Measurements from ENCODE around the gene CHI3L2. TPM values are rescaled to one million over a fixed set of nuclear protein-coding genes. Genes with fewer than 3 reads are reported as not detected.
A peak's percentile ranks its signal among the peaks of the same experiment; 100 is the strongest.

CHI3L2 gene
- total RNA-seq, 1 experiment from 2014 or later, result not detected

GRCh38 chr1:111208921-111209320 lies 18.6 kb upstream of the CHI3L2 start:
- no peaks in the 10 kb centered on the region for H3K9me2 ChIP-seq (ENCODE audit: insufficient read depth)
- H3K4me2 ChIP-seq, result peak overlapping the region; percentile 22
- POLR2A ChIA-PET (ENCODE audit: unreplicated experiment), result no interaction called here
- H3K27ac ChIP-seq, result no peak overlapping the region
- no peaks in the 10 kb centered on the region for H3K27me3 ChIP-seq (ENCODE audit: insufficient read depth, low read depth)
- H3F3A ChIP-seq (ENCODE audit: insufficient read depth, low read depth), result peaks cover 15% of the 10 kb centered on the region; the same call in 1 of the 2 replicates
- DNase-seq, result peak in 1 of 2 experiments; percentile 65
- H3K4me1 ChIP-seq (replicated peaks; ENCODE audit: insufficient read depth), result peaks cover 23% of the 10 kb centered on the region
- intact Hi-C loops (cut with micrococcal nuclease; ENCODE audit: unreplicated experiment), result no loop called here
- no peaks in the 10 kb centered on the region for H4K20me1 ChIP-seq (ENCODE audit: insufficient read depth)
- BruUV-seq (replicated peaks), result no TSS peak
- no peak overlapping the region for H3K4me3 ChIP-seq
- CTCF ChIA-PET, result no interaction called here
- no peak for TF ChIP-seq EZH2 (IDR thresholded peaks at IDR 0.05; ENCODE audit: low read depth)
- no peak for TF ChIP-seq CTCF (conservative IDR thresholded peaks at IDR 0.05)
- H2AFZ ChIP-seq, result no peak overlapping the region
- H3K79me2 ChIP-seq (ENCODE audit: low read depth), result no peaks in the 10 kb centered on the region
- no peaks in the 10 kb centered on the region; the same call in 1 of the 2 replicates for H3K9me3 ChIP-seq (ENCODE audit: insufficient read depth, low read depth)
- no peaks in the 10 kb centered on the region for H3K36me3 ChIP-seq (ENCODE audit: low read depth)

- H3K4me1 ChIP-seq (replicated peaks; ENCODE audit: insufficient read depth), result peaks cover 20% of the 10 kb centered on the region
- no peak overlapping the region for H2AFZ ChIP-seq
- no peak overlapping the region for H3K4me3 ChIP-seq
- peaks cover 12% of the 10 kb centered on the region; the same call in 1 of the 2 replicates for H3F3A ChIP-seq (ENCODE audit: insufficient read depth, low read depth)
- H3K9me3 ChIP-seq (ENCODE audit: insufficient read depth, low read depth), result no peaks in the 10 kb centered on the region; the same call in 1 of the 2 replicates
- no peaks in the 10 kb centered on the region for H3K27me3 ChIP-seq (ENCODE audit: insufficient read depth, low read depth)
- CTCF ChIA-PET, result no interaction called here
- no peak for DNase-seq
- intact Hi-C loops (cut with micrococcal nuclease; ENCODE audit: unreplicated experiment), result no loop called here
- POLR2A ChIA-PET (ENCODE audit: unreplicated experiment), result no interaction called here
- TF ChIP-seq EZH2 (IDR thresholded peaks at IDR 0.05; ENCODE audit: low read depth) (no peak), CTCF (conservative IDR thresholded peaks at IDR 0.05) (no peak)
- H3K36me3 ChIP-seq (ENCODE audit: low read depth), result no peaks in the 10 kb centered on the region
- no TSS peak for BruUV-seq (replicated peaks)
- no peaks in the 10 kb centered on the region for H3K79me2 ChIP-seq (ENCODE audit: low read depth)
- H4K20me1 ChIP-seq (ENCODE audit: insufficient read depth), result no peaks in the 10 kb centered on the region
- H3K9me2 ChIP-seq (ENCODE audit: insufficient read depth), result no peaks in the 10 kb centered on the region
- no peak overlapping the region for H3K27ac ChIP-seq
- H3K4me2 ChIP-seq, result no peak overlapping the region
These were observed 17.9 kb upstream of the CHI3L2 start for GRCh38 chr1:111209622-111210021.

- Histone ChIP-seq H3K4me3 (no peak overlapping the region), H2AFZ (no peak overlapping the region), H3F3A (ENCODE audit: insufficient read depth, low read depth) (0 out of 2 replicates have a peak, but pooled peaks cover 4% of the 10 kb centered on the region), H3K4me2 (no peak overlapping the region), H3K27ac (no peak overlapping the region), H4K20me1 (ENCODE audit: insufficient read depth) (no peaks in the 10 kb centered on the region), H3K4me1 (replicated peaks; ENCODE audit: insufficient read depth) (peaks cover 15% of the 10 kb centered on the region), H3K27me3 (ENCODE audit: insufficient read depth, low read depth) (no peaks in the 10 kb centered on the region), H3K9me3 (ENCODE audit: insufficient read depth, low read depth) (no peaks in the 10 kb centered on the region), H3K9me2 (ENCODE audit: insufficient read depth) (no peaks in the 10 kb centered on the region), H3K79me2 (ENCODE audit: low read depth) (no peaks in the 10 kb centered on the region), H3K36me3 (ENCODE audit: low read depth) (no peaks in the 10 kb centered on the region)
- DNase-seq, result no peak
- CTCF ChIA-PET, result no interaction called here
- intact Hi-C loops (cut with micrococcal nuclease; ENCODE audit: unreplicated experiment), result no loop called here
- POLR2A ChIA-PET (ENCODE audit: unreplicated experiment), result no interaction called here
- BruUV-seq (replicated peaks), result no TSS peak
- TF ChIP-seq EZH2 (IDR thresholded peaks at IDR 0.05; ENCODE audit: low read depth) (no peak), CTCF (conservative IDR thresholded peaks at IDR 0.05) (no peak)
These were observed 15.6 kb upstream of the CHI3L2 start for GRCh38 chr1:111211921-111212320.

Data from PC-9 (cell line).